Bone marrow (tissue), 2 donors: Measurements from ENCODE around the gene SSC5D.
"Not testable (repeated sequence)": the region's sequence is repeated elsewhere in the genome, so short reads cannot be mapped to it uniquely, and the experiment has no call there.

Experiments used
- DNase-seq, 2 donors: peaks; one replicate each; lab custom pipeline; 2025; lab: John Stamatoyannopoulos, UW

SSC5D gene

GRCh38 chr19:55486971-55487923 lies 989 bp upstream of the SSC5D start:
- no peak for DNase-seq

- no peak for DNase-seq
Observed at GRCh38 chr19:55488986-55489710, 912 bp downstream of the SSC5D start.

DNA sequence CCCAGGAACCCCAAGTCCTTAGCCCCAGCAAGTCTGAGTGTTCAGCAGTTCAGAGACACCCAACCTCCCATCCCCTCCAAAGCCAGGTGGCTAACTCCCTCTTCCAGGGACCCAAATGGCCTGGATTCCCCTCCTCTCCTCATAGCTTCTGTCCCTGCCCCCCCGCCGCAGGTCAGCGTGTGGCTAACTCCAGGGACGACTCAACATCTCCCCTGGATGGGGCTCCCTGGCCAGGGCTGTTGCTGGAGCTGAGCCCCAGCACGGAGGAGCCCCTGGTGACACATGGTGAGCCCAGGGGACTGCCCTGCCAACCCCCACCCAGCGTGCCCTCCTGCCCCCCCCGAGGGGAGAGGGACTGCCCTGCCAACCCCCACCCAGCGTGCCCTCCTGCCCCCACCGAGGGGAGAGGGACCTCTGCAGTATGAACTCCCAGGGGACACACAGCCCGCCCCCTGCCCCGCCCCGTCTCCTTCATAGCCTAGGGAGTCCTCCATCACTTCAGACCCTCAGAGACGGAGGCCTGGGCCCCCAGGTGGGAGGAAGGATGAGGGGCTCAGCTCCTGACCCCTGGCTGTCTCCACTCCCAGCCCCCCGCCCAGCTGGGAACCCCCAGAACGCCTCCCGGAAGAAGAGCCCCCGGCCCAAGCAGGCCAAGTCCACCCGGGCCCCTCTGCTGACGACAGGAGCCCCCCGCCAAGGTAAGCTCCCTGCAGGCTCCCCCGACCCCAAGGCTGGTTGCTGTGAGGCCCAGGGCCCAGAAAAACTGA lies 1.7 kb downstream of the SSC5D start:
- DNase-seq: no peak

DNA sequence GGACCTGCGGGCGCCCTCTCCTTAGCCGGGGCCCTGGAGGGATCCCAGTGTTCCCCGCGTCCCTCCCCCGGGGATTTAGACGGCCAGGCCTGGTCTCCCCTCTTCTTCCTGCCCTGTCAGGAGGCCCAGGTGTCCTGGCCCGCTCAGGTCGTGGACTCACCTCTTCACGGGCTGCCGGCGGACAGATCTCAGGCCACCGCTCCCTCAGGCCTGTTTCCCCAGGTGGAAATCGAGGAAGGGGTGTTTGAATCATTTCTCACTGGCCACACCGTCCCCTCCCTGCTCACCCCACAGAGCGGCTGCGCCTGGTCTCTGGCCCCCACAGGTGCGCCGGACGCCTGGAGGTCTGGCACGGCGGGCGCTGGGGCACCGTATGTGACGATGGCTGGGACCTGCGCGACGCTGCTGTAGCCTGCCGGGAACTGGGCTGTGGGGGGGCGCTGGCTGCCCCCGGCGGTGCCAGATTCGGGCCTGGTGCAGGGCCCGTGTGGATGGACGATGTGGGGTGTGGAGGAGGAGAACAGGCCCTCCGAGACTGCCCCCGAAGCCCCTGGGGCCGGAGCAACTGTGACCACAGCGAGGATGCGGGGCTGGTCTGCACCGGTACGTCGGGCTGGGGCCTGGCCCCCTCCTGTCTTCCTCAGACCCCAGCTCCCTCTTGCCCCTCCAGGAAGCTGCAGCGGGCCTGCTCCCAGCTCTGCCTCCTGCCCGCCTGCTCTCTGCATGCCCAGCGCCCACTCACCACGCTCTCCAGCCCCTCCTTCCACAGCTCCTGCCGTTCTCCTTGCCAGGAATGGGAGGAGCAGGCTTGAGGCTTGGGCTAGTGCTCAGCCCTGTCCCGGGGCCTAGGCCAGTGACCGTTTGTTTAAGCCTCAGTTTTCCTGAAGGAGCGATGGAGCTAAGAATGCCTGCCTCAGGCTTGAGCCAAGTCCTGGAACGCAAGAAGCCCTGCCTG lies 2.5 kb downstream of the SSC5D start:
- no peak for DNase-seq

GRCh38 chr19:55491546-55492360 lies 3.5 kb downstream of the SSC5D start:
- no peak for DNase-seq

DNA sequence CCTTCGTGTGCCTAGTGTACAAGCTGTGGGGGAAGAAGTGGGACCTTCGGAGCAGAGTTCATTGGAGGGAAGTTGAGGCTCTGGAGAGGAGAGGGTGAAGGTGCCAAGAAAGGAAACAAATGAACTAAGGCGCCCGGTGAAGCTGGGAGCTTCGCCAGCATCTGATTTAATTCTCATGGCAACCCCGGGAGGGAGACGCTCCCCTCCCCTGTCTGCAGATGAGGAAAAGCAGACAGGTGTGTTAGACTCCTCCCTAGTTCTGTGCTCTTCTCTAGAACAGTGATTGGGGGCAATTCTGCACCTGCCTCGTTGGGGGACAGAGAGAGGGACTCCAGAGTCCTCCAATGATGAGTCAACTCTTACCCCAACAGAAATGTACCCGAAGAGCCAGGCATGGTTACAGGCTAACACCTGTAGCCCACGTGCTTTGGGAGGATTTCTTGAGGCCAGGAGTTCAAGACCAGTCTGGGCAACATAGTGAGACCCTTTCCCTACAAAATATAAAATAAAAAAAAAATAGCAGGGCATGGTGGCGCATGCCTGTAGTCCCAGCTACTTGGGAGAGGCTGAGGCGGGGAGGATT lies 4.2 kb downstream of the SSC5D start:
- no peak for DNase-seq

- DNase-seq: no peak
Observed at GRCh38 chr19:55493052-55493644, 4.9 kb downstream of the SSC5D start.

- no peak for DNase-seq
Observed at GRCh38 chr19:55493645-55494171, 5.5 kb downstream of the SSC5D start.

DNA sequence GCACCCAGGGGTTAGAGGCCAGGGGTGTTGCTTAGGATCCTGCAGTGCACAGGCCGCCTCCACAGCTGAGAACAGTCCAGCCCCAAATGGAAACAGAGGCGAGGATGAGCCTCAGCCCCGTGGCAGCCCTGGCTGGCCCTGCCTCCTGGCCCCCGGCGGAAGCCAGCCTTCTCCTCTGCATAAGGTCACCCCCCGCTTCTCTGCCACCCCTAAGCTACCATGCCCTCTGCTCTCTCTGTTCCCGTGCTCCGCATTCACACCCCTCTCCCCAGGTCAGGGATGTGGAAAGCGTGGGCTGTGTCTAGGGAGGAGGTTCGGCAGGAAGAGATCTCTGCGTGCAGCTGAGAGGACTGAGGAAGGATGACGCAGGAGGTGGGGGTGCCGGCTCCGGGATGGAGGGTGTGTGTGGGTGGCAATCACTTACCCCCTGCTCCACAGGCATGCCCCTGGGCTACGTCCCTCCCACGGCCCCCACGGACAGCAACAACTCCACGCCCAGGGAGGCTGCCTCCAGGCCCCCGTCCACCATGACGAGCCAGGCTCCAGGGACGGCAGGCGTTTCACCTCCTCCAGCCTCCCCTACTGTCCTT lies 6.0 kb downstream of the SSC5D start:
- peak in 1 of 2 donors; percentile 35 for DNase-seq

- DNase-seq: no peak
Observed at GRCh38 chr19:55495646-55496349, 7.6 kb downstream of the SSC5D start.

DNA sequence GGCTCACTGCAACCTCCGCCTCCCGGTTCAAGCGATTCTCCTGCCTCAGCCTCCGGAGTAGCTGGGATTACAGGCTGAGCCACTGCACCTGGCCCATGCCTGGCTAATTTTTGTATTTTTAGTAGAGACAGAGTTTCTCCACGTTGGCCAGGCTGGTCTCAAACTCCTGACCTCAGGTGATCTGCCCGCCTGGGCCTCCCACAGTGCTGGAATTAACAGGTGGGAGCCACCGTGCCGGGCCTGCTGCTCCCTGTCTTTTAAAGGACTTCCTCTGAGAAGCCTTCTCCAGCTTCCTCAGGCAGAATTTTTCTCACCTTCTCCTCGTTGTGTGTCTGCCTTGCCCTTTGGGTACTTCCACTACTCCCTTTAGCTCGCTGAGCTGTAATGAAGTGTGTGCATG lies 8.6 kb downstream of the SSC5D start:
- not testable (repeated sequence) for DNase-seq

- no peak for DNase-seq
Observed at GRCh38 chr19:55497763-55498162, 9.5 kb downstream of the SSC5D start.

- DNase-seq: no peak
Observed at GRCh38 chr19:55498246-55498840, 10.1 kb downstream of the SSC5D start.

DNA sequence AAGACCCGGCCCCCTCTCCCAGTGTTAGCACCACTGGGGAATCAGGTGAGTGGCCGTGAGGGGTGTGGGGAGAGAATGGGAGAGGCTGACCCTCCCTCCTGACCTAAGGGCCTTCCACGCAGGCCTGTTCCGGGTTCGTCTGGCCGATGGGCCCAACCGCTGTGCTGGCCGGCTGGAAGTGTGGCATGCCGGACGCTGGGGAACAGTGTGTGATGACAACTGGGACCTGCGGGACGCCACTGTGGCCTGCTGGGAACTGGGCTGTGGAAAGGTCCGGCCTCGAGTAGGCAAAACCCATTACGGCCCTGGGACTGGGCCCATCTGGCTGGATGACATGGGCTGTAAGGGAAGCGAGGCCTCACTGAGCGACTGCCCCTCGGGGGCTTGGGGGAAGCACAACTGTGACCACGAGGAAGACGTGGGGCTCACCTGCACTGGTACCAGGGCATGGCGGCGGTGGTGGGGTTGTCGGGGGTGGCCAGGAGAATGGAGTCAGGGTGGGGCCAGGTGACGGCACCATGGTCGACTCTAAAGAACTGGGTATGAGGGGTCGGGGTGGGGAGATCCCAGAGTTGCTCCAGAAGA lies 12.2 kb downstream of the SSC5D start:
- no peak for DNase-seq

DNA sequence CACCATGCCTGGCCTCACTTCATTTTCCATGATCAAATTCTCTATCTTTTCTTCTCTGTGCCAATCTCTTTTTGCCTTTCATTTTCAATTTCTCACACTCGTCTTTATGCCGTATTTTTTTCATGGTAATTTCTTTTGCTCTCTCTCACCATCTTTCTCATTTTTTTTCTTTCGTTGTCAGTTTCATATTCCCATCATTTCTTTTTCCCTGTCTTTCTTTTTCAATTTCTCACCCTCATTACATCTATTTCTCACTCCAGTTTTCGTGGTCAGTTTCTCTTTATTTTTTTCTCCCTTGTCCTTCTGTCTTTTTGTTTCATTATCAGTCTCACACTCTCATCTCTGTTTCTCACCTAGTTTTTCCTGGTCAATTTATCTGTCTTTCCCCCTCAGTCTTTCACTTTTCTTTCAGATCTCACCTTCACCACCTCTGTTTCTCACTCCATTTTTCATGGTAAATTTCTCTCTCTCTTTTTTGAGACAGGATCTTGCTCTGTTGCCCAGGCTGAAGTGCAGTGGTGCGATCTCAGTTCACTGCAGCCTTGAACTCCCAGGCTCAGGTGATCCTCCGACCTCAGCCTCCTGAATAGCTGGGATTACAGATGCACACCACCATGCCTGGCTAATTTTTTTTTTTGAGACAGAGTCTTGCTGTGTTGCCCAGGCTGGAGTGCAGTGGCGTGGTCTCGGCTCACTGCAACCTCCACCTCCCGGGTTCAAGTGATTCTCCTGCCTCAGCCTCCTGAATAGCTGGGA lies 14.1 kb downstream of the SSC5D start:
- DNase-seq: no peak

DNA sequence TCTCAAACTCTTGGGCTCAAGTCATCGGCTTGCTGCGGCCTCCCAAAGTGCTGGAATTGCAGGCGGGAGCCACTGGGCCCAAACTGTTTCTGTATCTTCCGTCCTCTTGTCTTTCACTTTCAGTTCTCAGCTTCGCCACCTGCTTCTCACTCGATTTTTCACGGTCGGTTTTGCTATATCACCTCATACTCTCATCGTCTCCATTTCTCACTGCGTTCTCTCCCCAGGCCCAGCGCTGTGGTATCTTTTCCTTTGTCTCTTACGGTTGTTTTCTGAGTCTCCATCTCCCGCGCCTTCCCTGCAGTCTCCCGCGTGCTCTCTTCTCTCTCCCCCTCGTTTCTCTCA lies 14.9 kb downstream of the SSC5D start:
- DNase-seq: no peak
